CD4-positive, alpha-beta T cell treated with Interleukin-2 at 100 ng/mL for 4 hours (primary cell): ENCODE data around the gene VEPH1.
"Not testable (repeated sequence)": the region's sequence is repeated elsewhere in the genome, so short reads cannot be mapped to it uniquely, and the experiment has no call there.

Experiments used
- DNase-seq: peaks from one replicate; pipeline ENCODE4 v3.0.0-alpha.2; 2020; ENCODE audit warnings: low spot score

Gene VEPH1

DNA sequence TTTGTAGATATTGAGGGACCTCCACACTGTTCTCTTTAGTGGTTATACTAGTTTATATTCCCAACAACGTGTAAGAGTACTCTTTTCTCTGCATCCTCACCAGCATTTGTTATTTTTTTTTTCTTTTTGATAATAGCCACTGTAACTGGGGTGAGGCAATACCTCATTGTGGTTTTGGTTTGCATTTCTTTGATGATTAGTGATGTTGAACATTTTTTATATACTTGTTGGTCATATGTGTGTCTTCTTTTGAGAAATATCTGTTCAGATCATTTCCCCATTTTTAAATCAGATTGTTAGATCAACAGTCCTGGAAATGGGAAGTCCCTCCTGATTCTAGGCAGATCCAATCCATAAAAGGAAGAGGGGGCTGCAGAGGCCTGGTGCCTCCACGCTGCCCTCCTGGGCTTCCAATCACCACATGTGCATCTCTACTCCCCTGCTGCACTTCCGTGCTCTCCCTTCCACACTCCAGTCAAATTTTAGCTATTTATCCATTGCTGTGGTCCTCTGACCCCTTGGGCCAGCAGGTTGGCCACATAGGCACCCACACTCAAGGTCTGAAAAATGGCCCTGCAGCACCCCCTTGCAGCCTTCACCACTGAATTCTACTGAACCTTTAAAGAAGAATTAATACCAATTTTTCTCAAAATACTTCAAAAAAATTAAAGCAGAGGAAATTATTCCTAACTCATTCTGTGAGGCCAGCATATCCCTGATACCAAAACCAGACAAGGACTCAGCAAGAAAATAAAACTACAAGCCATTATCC, 154.7 kb downstream of the VEPH1 start:
- DNase-seq, result not testable (repeated sequence)

DNA sequence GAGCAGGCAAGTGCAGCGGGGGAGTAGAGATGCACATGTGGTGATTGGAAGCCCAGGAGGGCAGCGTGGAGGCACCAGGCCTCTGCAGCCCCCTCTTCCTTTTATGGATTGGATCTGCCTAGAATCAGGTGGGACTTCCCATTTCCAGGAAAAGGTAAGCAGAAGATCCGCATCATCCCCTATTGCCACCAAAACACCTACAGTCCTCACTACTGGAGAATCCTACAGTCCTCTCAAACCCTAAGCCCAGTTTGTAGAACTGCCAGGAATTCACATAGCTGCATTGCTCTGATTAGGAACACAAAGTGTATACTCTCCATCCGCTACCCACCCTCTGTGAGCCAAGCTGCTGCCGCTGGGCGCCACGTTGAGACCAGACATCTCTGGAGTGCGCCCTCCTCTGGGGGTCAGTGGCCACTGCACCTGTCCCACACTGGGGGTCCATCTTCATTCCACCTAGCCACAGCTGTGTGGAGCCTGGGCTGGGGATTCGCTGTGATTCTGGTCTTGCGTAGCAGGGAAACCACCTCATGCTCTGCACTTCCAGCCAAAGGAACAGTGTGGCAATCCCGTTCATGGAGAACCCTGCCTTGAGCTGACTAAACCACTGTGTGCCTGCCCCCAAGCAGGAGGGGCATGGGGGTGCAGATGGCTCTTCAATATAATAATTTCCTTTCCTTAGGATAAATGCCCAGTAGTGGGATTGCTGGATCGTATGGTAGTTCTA, 155.5 kb downstream of the VEPH1 start:
- DNase-seq, result no peak

DNA sequence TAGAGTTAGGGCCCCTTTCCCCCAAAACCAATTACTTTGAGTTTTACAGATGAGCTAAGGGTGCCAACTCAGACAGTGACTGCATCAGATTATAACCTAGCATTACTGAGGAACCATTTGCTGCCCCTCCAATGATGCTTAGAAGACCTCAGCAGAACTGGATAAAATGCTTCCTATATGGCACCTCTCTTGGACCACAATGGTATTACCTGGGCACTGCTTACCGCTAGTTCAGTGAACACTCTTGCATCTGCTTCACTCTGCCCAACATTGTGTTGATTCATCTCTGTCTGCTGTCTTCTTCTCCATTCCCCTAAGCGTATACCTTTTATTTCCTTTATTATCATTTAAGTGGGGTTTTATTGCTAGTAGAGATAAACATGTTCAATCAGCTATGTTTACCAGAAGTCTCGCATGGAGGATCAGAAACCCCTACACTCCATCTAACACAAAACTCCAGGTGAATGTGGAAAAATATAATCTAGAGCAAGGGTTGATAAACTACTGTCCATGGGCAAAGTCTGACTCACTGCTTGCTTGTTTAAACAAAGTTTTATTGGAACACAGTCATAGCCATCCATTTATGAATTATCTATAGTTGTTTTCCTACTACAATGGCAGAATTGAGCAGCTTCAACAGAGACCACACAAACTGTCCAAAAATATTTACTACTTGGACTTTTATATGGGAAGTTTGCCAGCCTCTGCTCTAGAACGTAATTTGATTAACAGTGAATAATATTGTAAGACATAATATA, 166.8 kb downstream of the VEPH1 start:
- DNase-seq, result no peak

DNA sequence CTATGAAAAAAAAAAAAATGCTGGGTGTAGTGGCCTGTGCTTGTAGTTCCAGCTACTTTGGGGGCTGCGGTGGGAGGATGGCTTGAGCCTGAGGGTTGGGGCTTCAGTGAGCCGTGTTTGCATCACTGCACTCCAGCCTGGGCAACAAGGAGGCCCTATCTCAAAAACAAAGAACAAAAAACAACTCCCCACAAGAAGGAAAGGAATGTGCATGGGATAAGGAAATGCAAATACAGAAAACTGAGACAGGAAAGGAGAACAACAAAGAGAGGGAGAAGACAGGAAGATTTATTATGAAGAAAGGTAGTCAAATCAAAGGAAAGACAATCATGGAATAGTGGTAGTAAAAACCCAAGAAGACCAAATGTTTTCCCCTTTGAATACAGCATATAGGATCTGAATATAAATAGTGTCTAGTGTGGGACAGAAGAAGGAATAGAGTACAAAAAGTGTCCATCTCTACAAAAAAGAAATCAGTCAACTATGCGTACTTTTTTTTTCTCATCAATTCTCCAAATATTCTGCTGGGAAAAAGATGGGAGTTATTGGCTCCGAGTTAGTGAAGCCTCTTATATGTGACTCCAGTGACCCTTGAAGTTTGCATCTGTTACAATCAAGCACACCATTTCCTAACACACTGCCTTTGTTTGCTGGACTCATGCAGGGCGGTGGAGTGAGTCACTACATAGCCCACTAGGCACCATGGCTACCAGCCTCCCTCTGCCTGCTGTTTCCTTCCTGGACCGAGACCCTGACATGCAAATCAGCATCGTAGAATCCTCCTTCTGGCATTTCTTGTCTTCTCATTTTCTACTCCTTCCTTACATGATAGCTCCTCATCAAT, 167.8 kb downstream of the VEPH1 start:
- no peak for DNase-seq

DNA sequence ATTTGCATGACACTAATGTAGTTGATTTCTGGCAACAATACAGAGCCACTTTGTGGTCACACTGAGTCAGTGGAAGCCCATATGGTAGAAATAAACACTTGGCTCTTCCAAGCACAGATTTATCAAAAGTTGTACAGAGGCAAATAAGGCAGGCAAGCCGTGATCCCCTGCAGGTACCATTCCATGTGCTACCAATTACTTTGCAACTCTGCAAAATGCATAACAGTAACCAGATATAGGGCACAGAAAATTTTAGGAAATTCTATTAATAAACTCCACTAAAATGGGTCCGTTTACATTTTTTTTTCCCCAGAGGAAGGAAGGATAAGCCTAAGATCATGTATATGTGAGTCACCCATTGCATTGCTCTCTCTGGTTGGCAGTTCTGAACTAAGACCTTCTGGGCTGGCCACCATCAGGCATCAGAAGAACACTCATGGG, 169.6 kb downstream of the VEPH1 start:
- no peak for DNase-seq

DNA sequence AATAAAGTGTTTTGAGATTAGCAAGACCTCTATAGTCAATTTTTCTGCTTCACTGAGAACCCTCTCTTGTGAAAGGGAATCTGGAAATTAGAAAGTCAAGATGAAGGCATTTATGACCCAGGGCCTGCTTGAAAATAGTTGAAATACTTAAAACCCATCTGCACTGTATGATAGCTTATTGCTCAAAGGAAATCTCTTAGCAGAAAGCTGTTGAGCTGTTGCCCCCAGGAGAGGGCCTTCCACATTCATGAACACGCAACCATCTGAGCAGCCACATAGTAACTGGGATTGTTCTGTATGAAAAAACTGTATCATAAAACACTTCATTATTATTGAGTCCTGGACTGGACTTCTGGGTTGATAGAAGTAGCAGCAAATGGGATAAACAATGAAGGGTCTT, 173.0 kb downstream of the VEPH1 start:
- no peak for DNase-seq

DNA sequence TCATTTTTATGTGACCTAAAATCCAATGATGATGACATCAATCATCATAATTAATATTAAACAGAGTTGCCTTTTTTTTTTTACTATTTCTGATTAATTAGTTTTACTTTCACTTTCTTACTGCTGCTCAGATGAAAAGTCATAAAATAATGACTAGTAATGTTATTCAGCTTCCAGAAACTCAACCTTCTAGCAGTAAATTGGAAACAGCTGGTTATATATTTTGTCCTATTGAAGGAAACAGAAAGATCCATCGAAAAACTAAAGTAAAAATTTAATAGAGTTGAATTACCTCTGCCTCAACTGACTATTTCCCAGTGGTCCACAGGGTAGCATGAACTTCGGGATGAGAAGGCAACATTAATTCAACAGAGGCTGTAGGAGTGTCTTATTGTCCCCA, 173.7 kb downstream of the VEPH1 start:
- DNase-seq, result no peak

DNA sequence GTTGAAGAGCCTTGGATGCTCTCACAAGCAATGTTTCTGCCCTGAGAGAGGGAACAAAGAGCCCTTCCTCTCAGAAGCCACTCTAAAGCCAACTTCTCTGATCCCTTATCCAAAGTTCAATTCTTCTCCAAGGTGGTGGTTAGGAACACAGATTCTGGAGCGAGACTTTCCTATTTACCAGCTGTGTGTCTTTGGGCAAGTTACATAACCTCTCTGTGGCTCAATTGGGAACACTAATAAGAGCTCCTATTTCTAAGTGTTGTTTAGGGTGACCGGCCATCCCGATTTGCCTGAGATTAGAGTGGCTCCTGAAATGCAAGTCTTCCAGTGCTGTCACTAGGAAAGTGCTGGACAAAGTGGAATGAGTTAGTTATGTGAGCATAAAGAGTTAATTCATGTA, 175.4 kb downstream of the VEPH1 start:
- DNase-seq, result no peak

DNA sequence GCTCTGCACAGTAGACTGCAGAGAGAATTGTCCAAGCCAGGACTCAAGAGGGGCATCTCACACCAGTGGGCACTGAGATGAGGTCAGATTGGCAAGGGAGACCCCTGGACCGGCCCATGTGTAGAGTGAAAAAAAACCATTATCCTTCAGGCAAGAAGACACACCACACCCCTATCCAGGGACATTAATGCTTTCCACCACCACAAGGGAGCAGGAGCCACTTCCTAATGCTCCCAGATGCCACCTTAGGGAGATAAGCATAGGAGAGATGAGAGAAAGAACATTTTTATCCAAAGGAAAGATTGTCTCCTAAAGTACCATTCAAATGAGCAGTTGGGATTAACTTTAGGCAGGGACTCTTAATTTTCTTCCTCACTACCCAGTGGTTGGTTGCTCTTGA, 176.2 kb downstream of the VEPH1 start:
- no peak for DNase-seq

DNA sequence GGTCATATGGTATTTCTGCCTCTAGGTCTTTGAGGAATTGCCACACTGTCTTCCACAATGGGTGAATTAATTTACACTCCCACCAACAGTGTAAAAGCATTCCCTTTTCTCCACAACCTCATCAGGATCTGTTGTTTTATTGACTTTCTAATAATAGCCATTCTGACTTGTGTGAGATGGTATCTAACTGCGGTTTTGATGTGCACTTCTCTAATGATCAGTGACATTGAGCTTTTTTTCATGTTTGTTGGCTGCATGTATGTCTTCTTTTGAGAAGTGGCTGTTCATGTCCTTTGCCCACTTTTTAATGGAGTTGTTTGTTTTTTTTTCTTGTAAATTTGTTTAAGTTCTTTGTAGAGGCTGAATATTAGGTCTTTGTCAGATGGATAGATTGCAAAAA, 178.3 kb downstream of the VEPH1 start:
- DNase-seq, result not testable (repeated sequence)

DNA sequence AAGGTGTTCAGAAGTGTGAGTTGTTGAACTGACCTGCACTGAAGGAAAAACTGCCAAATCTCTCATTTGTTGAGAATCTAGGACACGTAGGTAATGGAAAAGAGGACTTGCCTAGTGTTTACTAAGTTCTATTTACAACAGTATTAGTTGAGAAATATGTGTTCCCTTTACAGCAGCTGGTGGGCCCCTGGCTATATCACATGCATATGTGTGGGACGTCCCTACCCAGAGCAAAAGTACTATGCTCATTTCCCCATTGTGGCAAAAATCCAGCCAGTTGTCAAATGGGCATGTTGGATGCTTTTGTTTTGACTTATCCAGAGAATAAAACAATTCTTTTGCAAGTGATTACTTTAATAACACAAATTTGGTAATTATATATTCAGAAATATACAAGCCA, 179.9 kb downstream of the VEPH1 start:
- DNase-seq, result no peak

DNA sequence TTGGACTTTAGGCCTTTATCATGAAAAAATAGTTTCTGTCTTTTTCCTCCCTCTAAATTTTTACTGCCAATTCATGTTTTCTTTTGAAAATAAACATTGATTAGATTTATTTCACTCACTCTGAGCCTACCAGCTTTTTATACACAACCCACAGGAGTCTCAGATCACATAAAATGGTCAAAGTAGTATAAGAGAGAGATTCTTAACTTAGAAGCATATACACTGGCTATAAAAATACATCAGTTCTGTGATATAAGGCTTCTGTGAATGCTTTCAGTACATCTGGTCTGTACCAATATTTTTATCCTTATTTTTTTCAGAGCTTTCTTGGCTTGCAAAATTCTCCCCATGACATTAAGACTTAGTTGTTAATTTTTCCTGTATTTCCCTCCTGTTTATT, 183.5 kb downstream of the VEPH1 start:
- DNase-seq, result no peak

DNA sequence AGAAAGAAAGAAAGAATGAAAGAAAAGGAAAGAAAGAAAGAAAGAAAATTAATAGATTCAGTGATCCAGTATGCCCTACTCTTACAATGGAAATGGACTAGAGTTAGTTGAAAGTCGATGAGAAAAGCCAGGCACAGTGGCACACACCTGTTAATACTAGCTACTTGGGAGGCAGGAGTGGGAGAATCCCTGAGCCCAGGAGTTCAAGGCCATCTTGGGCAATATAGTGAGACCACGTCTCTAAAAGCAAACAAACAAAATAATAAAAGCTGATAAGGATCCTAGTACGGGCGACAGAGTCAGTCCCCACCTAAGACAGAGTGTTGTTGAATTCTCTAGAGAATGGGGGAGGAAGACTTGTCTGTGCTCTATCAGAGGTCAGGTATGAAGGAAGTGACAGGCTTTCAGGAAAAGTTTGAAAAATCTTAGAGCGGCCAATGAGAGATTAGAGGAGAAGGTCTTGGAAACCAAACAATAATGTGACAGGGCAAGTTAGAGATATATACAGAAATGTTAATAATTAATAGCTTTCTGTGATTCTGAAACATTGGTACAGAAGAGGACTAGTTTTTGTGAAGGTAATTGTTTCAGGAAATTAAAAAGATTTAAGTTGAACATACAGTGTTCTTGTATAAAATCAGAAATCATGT, 184.5 kb downstream of the VEPH1 start:
- no peak for DNase-seq

DNA sequence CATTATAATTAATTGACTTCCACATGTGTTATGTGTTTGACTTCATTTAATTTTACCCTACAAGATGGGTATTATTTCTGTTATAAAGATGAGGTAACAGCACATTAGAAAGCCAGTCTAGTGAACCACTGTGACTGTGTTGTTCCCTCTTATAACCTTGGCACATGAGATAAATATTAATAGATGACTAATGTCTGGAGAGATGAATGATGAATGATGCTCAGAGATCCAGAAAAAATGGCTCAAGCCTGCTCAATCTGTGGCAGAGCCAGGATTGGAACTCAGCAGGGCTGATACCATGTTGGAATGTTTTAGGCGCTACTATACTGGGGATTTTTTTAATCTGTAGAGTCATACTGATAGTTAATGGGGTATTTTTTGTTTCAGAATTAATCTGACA, 185.3 kb downstream of the VEPH1 start:
- DNase-seq, result no peak

DNA sequence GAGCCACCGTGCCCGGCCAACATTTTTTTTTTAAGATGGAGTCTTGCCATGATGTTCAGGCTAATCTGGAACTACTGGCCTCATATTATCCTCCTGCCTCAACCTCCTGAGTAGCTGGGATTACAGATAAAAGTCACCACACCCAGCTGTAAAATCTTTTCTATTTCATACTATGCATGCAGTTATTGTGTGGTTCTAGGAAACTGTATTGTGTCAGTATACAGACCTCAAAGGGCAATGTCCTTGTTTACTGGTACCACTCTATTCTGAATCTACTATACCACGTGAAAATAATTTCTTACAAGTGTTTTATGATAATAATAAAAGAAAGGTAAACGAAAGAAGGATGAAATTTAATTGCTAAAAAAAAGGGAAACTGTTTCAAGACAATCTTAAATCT, 190.0 kb downstream of the VEPH1 start:
- DNase-seq, result no peak

DNA sequence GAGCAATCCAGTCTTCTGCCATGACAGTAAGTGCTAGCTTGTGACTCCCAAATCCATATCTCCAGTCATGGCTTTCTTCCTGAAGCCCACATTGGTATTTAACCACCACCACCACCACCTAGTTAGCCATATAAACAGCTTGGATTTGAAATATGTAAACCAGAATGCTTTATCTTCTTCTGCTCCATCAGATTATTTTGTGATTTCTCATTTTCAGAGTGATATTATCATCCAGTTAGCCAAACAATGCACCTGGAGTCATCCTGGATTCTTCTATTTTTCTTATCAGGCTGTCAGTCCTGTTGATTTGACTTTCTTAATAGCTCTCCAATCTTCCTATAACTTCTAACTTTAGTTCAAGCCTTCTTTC, 190.9 kb downstream of the VEPH1 start:
- no peak for DNase-seq

DNA sequence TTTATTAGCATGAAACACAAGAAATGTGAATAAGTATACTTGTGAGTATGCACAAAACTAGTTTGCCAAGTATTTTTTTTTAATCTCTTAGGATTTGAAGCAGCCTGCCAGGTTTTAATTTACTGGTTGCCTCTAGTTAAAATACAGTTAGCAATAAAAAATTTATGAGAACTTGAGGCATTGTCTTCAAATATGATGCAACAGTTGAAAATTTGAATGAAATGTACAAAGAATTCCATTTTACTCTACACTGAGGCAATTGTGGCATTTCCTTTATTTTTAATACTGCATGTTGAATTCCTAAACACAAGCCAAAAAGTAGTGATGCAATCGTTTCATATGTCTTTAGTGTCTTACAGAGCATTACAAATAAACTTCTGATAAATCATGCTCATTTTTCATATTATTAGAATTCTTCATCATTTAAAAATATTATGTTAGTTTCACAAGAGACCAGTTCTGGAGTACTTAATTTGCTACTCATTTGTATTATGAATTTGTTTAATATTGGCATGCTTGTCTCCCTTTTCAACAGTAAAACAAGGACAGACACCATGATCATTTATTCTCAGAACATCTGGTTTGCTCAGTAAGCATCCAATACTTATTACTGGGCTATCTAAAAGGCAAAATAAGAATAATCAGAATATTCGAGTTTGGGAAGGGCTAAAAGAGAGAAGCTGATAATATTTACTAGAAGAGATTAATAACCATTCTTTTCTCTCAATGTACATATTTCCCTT, 191.4 kb downstream of the VEPH1 start:
- no peak for DNase-seq

DNA sequence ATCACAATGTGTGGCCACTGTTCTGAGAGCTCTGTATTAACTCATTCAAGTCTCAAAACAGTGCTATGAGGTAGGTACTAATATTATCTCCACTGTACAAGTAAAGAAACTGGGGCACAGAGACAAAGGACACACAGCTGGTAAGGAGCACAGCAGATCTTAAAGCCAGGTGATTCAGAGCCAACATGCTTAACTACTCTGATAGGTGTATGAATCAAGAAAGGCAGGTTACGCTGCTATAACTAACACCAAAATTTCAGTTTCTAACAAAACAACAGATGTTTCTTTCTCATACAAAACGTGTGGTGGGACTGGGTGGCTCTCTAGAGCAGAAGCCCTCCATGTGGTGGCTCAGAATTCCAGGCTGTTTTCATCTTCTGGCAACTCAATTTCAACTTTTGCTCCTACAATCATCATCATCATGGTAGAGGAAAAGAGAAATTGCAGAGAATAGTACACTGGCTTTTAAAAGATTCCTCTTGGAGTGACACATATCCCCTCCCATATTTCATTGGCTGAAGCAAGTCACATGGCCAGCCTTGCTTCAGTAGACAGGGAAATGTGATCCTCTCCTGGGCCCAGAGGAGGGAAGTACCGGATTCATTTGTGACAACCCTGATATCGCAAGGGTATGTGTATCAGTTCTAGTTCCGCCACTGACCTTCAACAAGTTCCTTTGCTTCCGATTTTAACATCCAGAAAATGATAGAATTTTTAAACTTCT, 192.7 kb downstream of the VEPH1 start:
- no peak for DNase-seq

DNA sequence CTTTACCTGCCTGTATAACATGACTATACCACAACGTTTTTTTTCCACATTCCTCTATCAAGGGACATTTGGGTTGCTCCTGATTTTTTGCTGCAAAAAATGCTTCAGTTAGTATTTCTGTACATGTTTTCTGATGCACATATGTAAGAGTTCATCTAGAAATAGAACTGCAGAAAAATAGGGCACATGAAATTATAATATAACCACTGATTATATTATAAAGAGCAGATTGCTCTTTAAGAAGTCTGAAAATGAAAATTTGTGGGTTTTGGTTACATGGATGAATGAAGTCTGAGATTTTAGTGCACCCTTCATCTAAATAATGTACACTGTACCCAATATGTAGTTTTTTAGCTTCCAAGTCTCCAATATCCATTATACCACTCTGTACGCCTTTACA, 196.7 kb downstream of the VEPH1 start:
- DNase-seq, result no peak

DNA sequence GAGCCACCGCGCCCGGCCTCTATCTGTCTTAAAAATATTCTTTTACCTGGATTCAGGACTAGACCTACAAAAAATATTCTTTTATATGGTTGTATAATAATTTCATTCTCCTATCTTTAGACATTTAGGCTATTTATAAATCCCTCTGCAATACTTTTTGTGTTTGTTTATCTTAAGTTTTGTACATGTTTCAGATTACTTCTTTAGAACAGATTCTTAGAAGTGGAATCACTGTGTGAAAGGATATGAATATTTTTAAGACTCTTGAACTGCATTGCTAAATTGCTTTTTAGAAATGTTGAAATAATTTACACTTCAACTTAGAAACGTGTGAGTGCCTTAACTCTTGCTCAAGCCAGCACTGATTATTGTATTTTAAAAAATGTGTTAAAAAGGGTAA, 197.8 kb downstream of the VEPH1 start:
- no peak for DNase-seq
